ENCODE measurements around the gene NOSTRIN. TPM values are rescaled to one million over a fixed set of nuclear protein-coding genes. Genes with fewer than 3 reads are reported as not detected.

NOSTRIN gene
- total and polyA plus RNA-seq, 4 donors = 4.1 to 16.7 (median 8.5) TPM

DNA sequence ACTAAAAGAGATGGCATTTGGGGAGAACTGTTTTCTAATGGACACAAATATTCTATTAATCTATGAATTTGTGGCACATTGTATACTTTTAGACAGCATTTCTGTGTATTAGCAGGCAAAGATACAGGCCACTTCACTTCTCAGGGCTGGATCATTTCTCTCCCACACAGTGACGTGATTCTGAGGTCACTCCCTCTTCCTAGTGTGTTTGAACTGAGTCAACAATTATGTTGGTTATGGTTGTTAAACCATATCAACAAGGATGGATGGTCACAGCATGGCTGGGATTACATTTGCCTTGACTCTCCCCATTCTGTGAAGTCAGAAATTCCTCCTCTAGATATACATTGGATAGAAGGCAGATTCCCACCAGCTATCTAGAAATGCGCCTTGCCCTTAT lies 11.6 kb downstream of the NOSTRIN start:
- no peaks in the 10 kb centered on the region for H3K27me3 ChIP-seq (ENCODE audit: control insufficient read depth in 4 of 4, insufficient read depth in 4 of 4, low read length in 3 of 4)
- H3K27ac ChIP-seq (ENCODE audit: low read depth in 1 of 2, low read length in 2 of 2) = no peak overlapping the region
- WGBS = 85% methylated on average over 2 of the region's 2 CpGs
- no peaks in the 10 kb centered on the region for H3K9me3 ChIP-seq (ENCODE audit: control insufficient read depth in 4 of 4, low read length in 3 of 4)
- no peak for TF ChIP-seq FOXA2 (IDR thresholded peaks at IDR 0.05)
- TF ChIP-seq GABPA (IDR thresholded peaks at IDR 0.05 in 1 of 2, conservative IDR thresholded peaks at IDR 0.05 in 1 of 2) = no peak
- no peak for TF ChIP-seq RXRA (IDR thresholded peaks at IDR 0.05)
- no peak for TF ChIP-seq EGR1 (IDR thresholded peaks at IDR 0.05; ENCODE audit: low read depth in 2 of 2)
- no peak for TF ChIP-seq JUND (IDR thresholded peaks at IDR 0.05)
- TF ChIP-seq YY1 (IDR thresholded peaks at IDR 0.05) = no peak
- no peak for TF ChIP-seq RAD21 (IDR thresholded peaks at IDR 0.05)
- TF ChIP-seq, protein P1, sequence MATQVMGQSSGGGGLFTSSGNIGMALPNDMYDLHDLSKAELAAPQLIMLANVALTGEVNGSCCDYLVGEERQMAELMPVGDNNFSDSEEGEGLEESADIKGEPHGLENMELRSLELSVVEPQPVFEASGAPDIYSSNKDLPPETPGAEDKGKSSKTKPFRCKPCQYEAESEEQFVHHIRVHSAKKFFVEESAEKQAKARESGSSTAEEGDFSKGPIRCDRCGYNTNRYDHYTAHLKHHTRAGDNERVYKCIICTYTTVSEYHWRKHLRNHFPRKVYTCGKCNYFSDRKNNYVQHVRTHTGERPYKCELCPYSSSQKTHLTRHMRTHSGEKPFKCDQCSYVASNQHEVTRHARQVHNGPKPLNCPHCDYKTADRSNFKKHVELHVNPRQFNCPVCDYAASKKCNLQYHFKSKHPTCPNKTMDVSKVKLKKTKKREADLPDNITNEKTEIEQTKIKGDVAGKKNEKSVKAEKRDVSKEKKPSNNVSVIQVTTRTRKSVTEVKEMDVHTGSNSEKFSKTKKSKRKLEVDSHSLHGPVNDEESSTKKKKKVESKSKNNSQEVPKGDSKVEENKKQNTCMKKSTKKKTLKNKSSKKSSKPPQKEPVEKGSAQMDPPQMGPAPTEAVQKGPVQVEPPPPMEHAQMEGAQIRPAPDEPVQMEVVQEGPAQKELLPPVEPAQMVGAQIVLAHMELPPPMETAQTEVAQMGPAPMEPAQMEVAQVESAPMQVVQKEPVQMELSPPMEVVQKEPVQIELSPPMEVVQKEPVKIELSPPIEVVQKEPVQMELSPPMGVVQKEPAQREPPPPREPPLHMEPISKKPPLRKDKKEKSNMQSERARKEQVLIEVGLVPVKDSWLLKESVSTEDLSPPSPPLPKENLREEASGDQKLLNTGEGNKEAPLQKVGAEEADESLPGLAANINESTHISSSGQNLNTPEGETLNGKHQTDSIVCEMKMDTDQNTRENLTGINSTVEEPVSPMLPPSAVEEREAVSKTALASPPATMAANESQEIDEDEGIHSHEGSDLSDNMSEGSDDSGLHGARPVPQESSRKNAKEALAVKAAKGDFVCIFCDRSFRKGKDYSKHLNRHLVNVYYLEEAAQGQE (IDR thresholded peaks at IDR 0.05) = no peak
- no peak for TF ChIP-seq SP1 (IDR thresholded peaks at IDR 0.05)
- TF ChIP-seq, protein P2, sequence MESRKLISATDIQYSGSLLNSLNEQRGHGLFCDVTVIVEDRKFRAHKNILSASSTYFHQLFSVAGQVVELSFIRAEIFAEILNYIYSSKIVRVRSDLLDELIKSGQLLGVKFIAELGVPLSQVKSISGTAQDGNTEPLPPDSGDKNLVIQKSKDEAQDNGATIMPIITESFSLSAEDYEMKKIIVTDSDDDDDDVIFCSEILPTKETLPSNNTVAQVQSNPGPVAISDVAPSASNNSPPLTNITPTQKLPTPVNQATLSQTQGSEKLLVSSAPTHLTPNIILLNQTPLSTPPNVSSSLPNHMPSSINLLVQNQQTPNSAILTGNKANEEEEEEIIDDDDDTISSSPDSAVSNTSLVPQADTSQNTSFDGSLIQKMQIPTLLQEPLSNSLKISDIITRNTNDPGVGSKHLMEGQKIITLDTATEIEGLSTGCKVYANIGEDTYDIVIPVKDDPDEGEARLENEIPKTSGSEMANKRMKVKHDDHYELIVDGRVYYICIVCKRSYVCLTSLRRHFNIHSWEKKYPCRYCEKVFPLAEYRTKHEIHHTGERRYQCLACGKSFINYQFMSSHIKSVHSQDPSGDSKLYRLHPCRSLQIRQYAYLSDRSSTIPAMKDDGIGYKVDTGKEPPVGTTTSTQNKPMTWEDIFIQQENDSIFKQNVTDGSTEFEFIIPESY (IDR thresholded peaks at IDR 0.05) = no peak
- TF ChIP-seq, protein P3, sequence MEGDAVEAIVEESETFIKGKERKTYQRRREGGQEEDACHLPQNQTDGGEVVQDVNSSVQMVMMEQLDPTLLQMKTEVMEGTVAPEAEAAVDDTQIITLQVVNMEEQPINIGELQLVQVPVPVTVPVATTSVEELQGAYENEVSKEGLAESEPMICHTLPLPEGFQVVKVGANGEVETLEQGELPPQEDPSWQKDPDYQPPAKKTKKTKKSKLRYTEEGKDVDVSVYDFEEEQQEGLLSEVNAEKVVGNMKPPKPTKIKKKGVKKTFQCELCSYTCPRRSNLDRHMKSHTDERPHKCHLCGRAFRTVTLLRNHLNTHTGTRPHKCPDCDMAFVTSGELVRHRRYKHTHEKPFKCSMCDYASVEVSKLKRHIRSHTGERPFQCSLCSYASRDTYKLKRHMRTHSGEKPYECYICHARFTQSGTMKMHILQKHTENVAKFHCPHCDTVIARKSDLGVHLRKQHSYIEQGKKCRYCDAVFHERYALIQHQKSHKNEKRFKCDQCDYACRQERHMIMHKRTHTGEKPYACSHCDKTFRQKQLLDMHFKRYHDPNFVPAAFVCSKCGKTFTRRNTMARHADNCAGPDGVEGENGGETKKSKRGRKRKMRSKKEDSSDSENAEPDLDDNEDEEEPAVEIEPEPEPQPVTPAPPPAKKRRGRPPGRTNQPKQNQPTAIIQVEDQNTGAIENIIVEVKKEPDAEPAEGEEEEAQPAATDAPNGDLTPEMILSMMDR (IDR thresholded peaks at IDR 0.05; ENCODE audit: low read depth, low read length, missing input control) = no peak
- TF ChIP-seq, protein P4, sequence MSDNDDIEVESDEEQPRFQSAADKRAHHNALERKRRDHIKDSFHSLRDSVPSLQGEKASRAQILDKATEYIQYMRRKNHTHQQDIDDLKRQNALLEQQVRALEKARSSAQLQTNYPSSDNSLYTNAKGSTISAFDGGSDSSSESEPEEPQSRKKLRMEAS (IDR thresholded peaks at IDR 0.05) = no peak
- no peak for TF ChIP-seq HNF4G (IDR thresholded peaks at IDR 0.05)
- TF ChIP-seq FOXA1 (IDR thresholded peaks at IDR 0.05) = no peak
- TF ChIP-seq TAF1 (conservative IDR thresholded peaks at IDR 0.05) = no peak
- no peak overlapping the region for H3K9ac ChIP-seq (ENCODE audit: low read depth in 1 of 2, low read length in 2 of 2)
- no peak overlapping the region for H3K4me3 ChIP-seq (ENCODE audit: low read depth in 1 of 3, low read length in 3 of 3)
- H3K4me1 ChIP-seq (ENCODE audit: control insufficient read depth in 4 of 4, insufficient read depth in 4 of 4, low read length in 3 of 4) = peaks cover 0 to 18% (median 10%) of the 10 kb centered on the region in 4 donors
- H3K36me3 ChIP-seq (ENCODE audit: control insufficient read depth in 4 of 4, insufficient read depth in 3 of 4, low read depth in 1 of 4, low read length in 3 of 4) = no peaks in the 10 kb centered on the region
- no peak for DNase-seq (ENCODE audit: low spot score)

All from liver (tissue), 9 donors.